Measurements from ENCODE around the gene KIAA1549.
"Not testable (repeated sequence)": the region's sequence is repeated elsewhere in the genome, so short reads cannot be mapped to it uniquely, and the experiment has no call there.

The KIAA1549 gene

GRCh38 chr7:138981332-138982203 lies at the start of gene KIAA1549:
Gene KIAA1549 (minus strand): TSS chr7:138981389. CDS start chr7:138981269, 120 bp downstream.
- peaks cover 2% of the 10 kb centered on the region for H3K4me1 ChIP-seq (ENCODE audit: insufficient read depth, low read length)
- peak within 1 kb of the TSS; percentile 74 for H3K9ac ChIP-seq (ENCODE audit: low read depth, low read length)
- no peaks in the 10 kb centered on the region for H3K9me3 ChIP-seq (ENCODE audit: control insufficient read depth, insufficient read depth, low read length)
- no peaks in the 10 kb centered on the region for H3K36me3 ChIP-seq (ENCODE audit: insufficient read depth, low read length)

GRCh38 chr7:139029353-139029752 lies 48.2 kb upstream of the KIAA1549 start:
- H3K9me3 ChIP-seq (ENCODE audit: control insufficient read depth, insufficient read depth, low read length) = no peaks in the 10 kb centered on the region
- peaks cover 7% of the 10 kb centered on the region; the same call in 1 of the 2 replicates for H3K36me3 ChIP-seq (ENCODE audit: insufficient read depth, low read length)
- no peak overlapping the region for H3K9ac ChIP-seq (ENCODE audit: low read depth, low read length)
- H3K4me1 ChIP-seq (ENCODE audit: insufficient read depth, low read length) = no peaks in the 10 kb centered on the region

- Histone ChIP-seq H3K4me1 (ENCODE audit: insufficient read depth, low read length) (no peaks in the 10 kb centered on the region), H3K9ac (ENCODE audit: low read depth, low read length) (no peak overlapping the region), H3K9me3 (ENCODE audit: control insufficient read depth, insufficient read depth, low read length) (no peaks in the 10 kb centered on the region), H3K36me3 (ENCODE audit: insufficient read depth, low read length) (peaks cover 7% of the 10 kb centered on the region; the same call in 1 of the 2 replicates)
These were observed 45.4 kb upstream of the KIAA1549 start for GRCh38 chr7:139026551-139026950.

GRCh38 chr7:139025861-139026260 lies 44.7 kb upstream of the KIAA1549 start:
- not testable (repeated sequence) for H3K9me3 ChIP-seq (ENCODE audit: control insufficient read depth, insufficient read depth, low read length); H3K36me3 ChIP-seq (ENCODE audit: insufficient read depth, low read length); H3K9ac ChIP-seq (ENCODE audit: low read depth, low read length); H3K4me1 ChIP-seq (ENCODE audit: insufficient read depth, low read length)

GRCh38 chr7:139023076-139023475 lies 41.9 kb upstream of the KIAA1549 start:
- no peaks in the 10 kb centered on the region for H3K4me1 ChIP-seq (ENCODE audit: insufficient read depth, low read length)
- no peaks in the 10 kb centered on the region for H3K9me3 ChIP-seq (ENCODE audit: control insufficient read depth, insufficient read depth, low read length)
- H3K36me3 ChIP-seq (ENCODE audit: insufficient read depth, low read length) = no peaks in the 10 kb centered on the region
- no peak overlapping the region for H3K9ac ChIP-seq (ENCODE audit: low read depth, low read length)

- Histone ChIP-seq H3K9me3 (ENCODE audit: control insufficient read depth, insufficient read depth, low read length) (no peaks in the 10 kb centered on the region), H3K4me1 (ENCODE audit: insufficient read depth, low read length) (0 out of 2 replicates have a peak, but pooled peaks cover 1% of the 10 kb centered on the region), H3K9ac (ENCODE audit: low read depth, low read length) (no peak overlapping the region), H3K36me3 (ENCODE audit: insufficient read depth, low read length) (no peaks in the 10 kb centered on the region)
These were observed 41.1 kb upstream of the KIAA1549 start for GRCh38 chr7:139022286-139022685.

GRCh38 chr7:139018910-139019309 lies 37.7 kb upstream of the KIAA1549 start:
- Histone ChIP-seq H3K36me3 (ENCODE audit: insufficient read depth, low read length) (no peaks in the 10 kb centered on the region), H3K9ac (ENCODE audit: low read depth, low read length) (no peak overlapping the region)

GRCh38 chr7:139016931-139017511 lies 35.8 kb upstream of the KIAA1549 start:
- Histone ChIP-seq H3K4me1 (ENCODE audit: insufficient read depth, low read length) (0 out of 2 replicates have a peak, but pooled peaks cover 3% of the 10 kb centered on the region), H3K9ac (ENCODE audit: low read depth, low read length) (no peak overlapping the region), H3K36me3 (ENCODE audit: insufficient read depth, low read length) (no peaks in the 10 kb centered on the region), H3K9me3 (ENCODE audit: control insufficient read depth, insufficient read depth, low read length) (no peaks in the 10 kb centered on the region)

More at GRCh38 chr7:139018910-139019309, 37.7 kb upstream of the KIAA1549 start:
- H3K9me3 ChIP-seq (ENCODE audit: control insufficient read depth, insufficient read depth, low read length) = no peaks in the 10 kb centered on the region
- 0 out of 2 replicates have a peak, but pooled peaks cover 3% of the 10 kb centered on the region for H3K4me1 ChIP-seq (ENCODE audit: insufficient read depth, low read length)

GRCh38 chr7:139011373-139011772 lies 30.2 kb upstream of the KIAA1549 start:
- Histone ChIP-seq H3K4me1 (ENCODE audit: insufficient read depth, low read length) (no peaks in the 10 kb centered on the region), H3K9ac (ENCODE audit: low read depth, low read length) (no peak overlapping the region), H3K36me3 (ENCODE audit: insufficient read depth, low read length) (no peaks in the 10 kb centered on the region), H3K9me3 (ENCODE audit: control insufficient read depth, insufficient read depth, low read length) (no peaks in the 10 kb centered on the region; the same call in 1 of the 2 replicates)

- Histone ChIP-seq H3K9me3 (ENCODE audit: control insufficient read depth, insufficient read depth, low read length) (peaks cover 7% of the 10 kb centered on the region; the same call in 1 of the 2 replicates), H3K36me3 (ENCODE audit: insufficient read depth, low read length) (no peaks in the 10 kb centered on the region), H3K9ac (ENCODE audit: low read depth, low read length) (no peak overlapping the region), H3K4me1 (ENCODE audit: insufficient read depth, low read length) (no peaks in the 10 kb centered on the region)
These were observed 23.3 kb upstream of the KIAA1549 start for GRCh38 chr7:139004321-139005090.

- Histone ChIP-seq H3K36me3 (ENCODE audit: insufficient read depth, low read length) (no peaks in the 10 kb centered on the region; the same call in 1 of the 2 replicates), H3K9me3 (ENCODE audit: control insufficient read depth, insufficient read depth, low read length) (peaks cover 7% of the 10 kb centered on the region; the same call in 1 of the 2 replicates)
These were observed 18.2 kb upstream of the KIAA1549 start for GRCh38 chr7:138999414-138999813.

GRCh38 chr7:138992052-138992531 lies 10.9 kb upstream of the KIAA1549 start:
- no peaks in the 10 kb centered on the region; the same call in 1 of the 2 replicates for H3K36me3 ChIP-seq (ENCODE audit: insufficient read depth, low read length)
- H3K4me1 ChIP-seq (ENCODE audit: insufficient read depth, low read length) = no peaks in the 10 kb centered on the region
- no peak overlapping the region for H3K9ac ChIP-seq (ENCODE audit: low read depth, low read length)
- peaks cover 8% of the 10 kb centered on the region; the same call in 1 of the 2 replicates for H3K9me3 ChIP-seq (ENCODE audit: control insufficient read depth, insufficient read depth, low read length)

More at GRCh38 chr7:138999414-138999813, 18.2 kb upstream of the KIAA1549 start:
- no peaks in the 10 kb centered on the region for H3K4me1 ChIP-seq (ENCODE audit: insufficient read depth, low read length)
- H3K9ac ChIP-seq (ENCODE audit: low read depth, low read length) = no peak overlapping the region

GRCh38 chr7:138987686-138988085 lies 6.5 kb upstream of the KIAA1549 start:
- Histone ChIP-seq H3K36me3 (ENCODE audit: insufficient read depth, low read length) (no peaks in the 10 kb centered on the region), H3K4me1 (ENCODE audit: insufficient read depth, low read length) (no peaks in the 10 kb centered on the region), H3K9ac (ENCODE audit: low read depth, low read length) (no peak overlapping the region), H3K9me3 (ENCODE audit: control insufficient read depth, insufficient read depth, low read length) (peaks cover 8% of the 10 kb centered on the region; the same call in 1 of the 2 replicates)

- H3K9ac ChIP-seq (ENCODE audit: low read depth, low read length) = peak overlapping the region; percentile 74; the same call in 1 of the 2 replicates
These were observed 1.0 kb upstream of the KIAA1549 start for GRCh38 chr7:138982204-138982623.

More at GRCh38 chr7:138982204-138982623, 1.0 kb upstream of the KIAA1549 start:
- Histone ChIP-seq H3K4me1 (ENCODE audit: insufficient read depth, low read length) (no peaks in the 10 kb centered on the region), H3K36me3 (ENCODE audit: insufficient read depth, low read length) (no peaks in the 10 kb centered on the region), H3K9me3 (ENCODE audit: control insufficient read depth, insufficient read depth, low read length) (no peaks in the 10 kb centered on the region)
